ENCODE data around the gene GABRA1. TPM values are rescaled to one million over a fixed set of nuclear protein-coding genes. Genes with fewer than 3 reads are reported as not detected.

Gene GABRA1
- total and polyA plus RNA-seq, 2 experiments from 2014 or later = not detected

DNA sequence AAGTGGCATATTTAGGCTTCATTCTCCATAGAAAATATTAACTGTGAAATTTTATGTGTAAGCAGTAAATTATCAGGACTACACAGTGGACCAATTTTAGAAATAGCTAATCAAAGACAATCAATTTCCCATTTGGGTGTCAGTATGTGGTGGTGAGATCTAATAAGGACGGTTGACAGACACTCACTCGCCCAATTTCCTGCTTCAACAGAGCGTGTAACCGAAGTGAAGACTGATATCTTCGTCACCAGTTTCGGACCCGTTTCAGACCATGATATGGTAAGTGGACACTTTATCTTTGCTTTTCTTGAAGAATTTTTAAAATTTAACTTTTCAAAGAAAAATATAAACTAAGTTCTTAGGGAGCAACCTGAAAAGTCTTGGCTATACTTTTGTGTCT is 17.6 kb downstream of the GABRA1 start:
- TF ChIP-seq EZH2 (IDR thresholded peaks at IDR 0.05; ENCODE audit: insufficient read depth, poor library complexity, severe bottlenecking) (no peak), EZH2phosphoT487 (IDR thresholded peaks at IDR 0.05; ENCODE audit: insufficient read depth, low read depth) (no peak)
- DNase-seq = no peak
- Histone ChIP-seq H3K27me3 (replicated peaks; ENCODE audit: insufficient read depth) (no peaks in the 10 kb centered on the region), H3K27ac (no peak overlapping the region), H2AFZ (no peak overlapping the region), H3K4me2 (ENCODE audit: unreplicated experiment) (no peak overlapping the region), H3K79me2 (ENCODE audit: insufficient read depth) (no peaks in the 10 kb centered on the region), H3K9me2 (ENCODE audit: insufficient read depth) (no peaks in the 10 kb centered on the region), H3K9me3 (ENCODE audit: low read depth) (no peaks in the 10 kb centered on the region), H3K9ac (no peak overlapping the region), H3K4me1 (ENCODE audit: insufficient read depth) (no peaks in the 10 kb centered on the region), H4K20me1 (ENCODE audit: insufficient read depth) (no peaks in the 10 kb centered on the region), H3K36me3 (ENCODE audit: low read depth) (no peaks in the 10 kb centered on the region), H3K4me3 (no peak overlapping the region), H3F3A (ENCODE audit: insufficient read depth) (no peaks in the 10 kb centered on the region)
- in situ Hi-C loops (cut with MboI) = no loop called here
- WGBS, 2 experiments (ENCODE audit: low coverage in 1 of 2, low lambda C conversion rate in 2 of 2, missing lambda C conversion rate in 2 of 2) = 36 to 40% methylated on average over 7 of the region's 7 CpGs

DNA sequence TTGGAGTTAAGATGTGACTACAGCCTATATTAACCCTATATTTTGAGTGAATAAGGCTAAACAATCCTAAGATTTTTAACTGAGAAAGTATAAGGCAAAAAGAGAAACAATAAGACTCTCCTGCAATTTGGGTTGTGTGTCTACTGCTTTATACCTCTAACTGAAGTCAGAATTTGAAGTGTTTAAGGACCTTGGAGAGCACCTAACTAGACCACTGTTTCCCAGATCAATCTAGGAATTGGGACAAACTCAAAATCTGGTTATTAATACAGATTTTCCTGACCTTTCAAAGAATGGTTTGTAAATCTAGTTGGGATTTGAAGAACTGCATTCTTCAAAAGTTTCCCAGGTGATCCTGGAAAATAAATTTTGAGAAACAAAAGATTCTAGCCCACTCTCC is 42.1 kb downstream of the GABRA1 start:
- Histone ChIP-seq H3K27ac (no peak overlapping the region), H3K27me3 (replicated peaks; ENCODE audit: insufficient read depth) (no peaks in the 10 kb centered on the region), H3K36me3 (ENCODE audit: low read depth) (no peaks in the 10 kb centered on the region), H3K79me2 (ENCODE audit: insufficient read depth) (no peaks in the 10 kb centered on the region), H3K9me3 (ENCODE audit: low read depth) (no peaks in the 10 kb centered on the region), H3F3A (ENCODE audit: insufficient read depth) (no peaks in the 10 kb centered on the region), H3K9ac (no peak overlapping the region), H3K4me3 (no peak overlapping the region), H4K20me1 (ENCODE audit: insufficient read depth) (no peaks in the 10 kb centered on the region), H3K4me2 (ENCODE audit: unreplicated experiment) (no peak overlapping the region), H2AFZ (no peak overlapping the region), H3K4me1 (ENCODE audit: insufficient read depth) (no peaks in the 10 kb centered on the region), H3K9me2 (ENCODE audit: insufficient read depth) (no peaks in the 10 kb centered on the region)
- no peak for TF ChIP-seq EZH2phosphoT487 (IDR thresholded peaks at IDR 0.05; ENCODE audit: insufficient read depth, low read depth)
- TF ChIP-seq EZH2 (IDR thresholded peaks at IDR 0.05; ENCODE audit: insufficient read depth, poor library complexity, severe bottlenecking) = no peak
- in situ Hi-C loops (cut with MboI) = no loop called here
- DNase-seq = no peak

DNA sequence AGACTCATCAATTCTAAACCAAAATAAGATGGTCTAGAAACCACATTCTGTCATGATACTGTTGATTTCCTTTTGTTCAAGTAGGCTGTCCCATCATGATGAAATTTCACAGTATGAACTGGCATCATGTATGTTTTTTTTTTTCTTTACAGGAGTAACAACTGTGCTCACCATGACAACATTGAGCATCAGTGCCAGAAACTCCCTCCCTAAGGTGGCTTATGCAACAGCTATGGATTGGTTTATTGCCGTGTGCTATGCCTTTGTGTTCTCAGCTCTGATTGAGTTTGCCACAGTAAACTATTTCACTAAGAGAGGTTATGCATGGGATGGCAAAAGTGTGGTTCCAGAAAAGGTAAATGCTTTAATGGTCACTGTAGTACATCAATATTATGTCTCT is 47.6 kb downstream of the GABRA1 start:
- Histone ChIP-seq H2AFZ (no peak overlapping the region), H3K4me3 (no peak overlapping the region), H3K9ac (no peak overlapping the region), H4K20me1 (ENCODE audit: insufficient read depth) (no peaks in the 10 kb centered on the region), H3K27ac (no peak overlapping the region), H3K4me2 (ENCODE audit: unreplicated experiment) (no peak overlapping the region), H3K4me1 (ENCODE audit: insufficient read depth) (no peaks in the 10 kb centered on the region), H3K9me3 (ENCODE audit: low read depth) (no peaks in the 10 kb centered on the region), H3K9me2 (ENCODE audit: insufficient read depth) (no peaks in the 10 kb centered on the region), H3K36me3 (ENCODE audit: low read depth) (no peaks in the 10 kb centered on the region), H3K79me2 (ENCODE audit: insufficient read depth) (no peaks in the 10 kb centered on the region), H3F3A (ENCODE audit: insufficient read depth) (no peaks in the 10 kb centered on the region), H3K27me3 (replicated peaks; ENCODE audit: insufficient read depth) (no peaks in the 10 kb centered on the region)
- DNase-seq = no peak
- in situ Hi-C loops (cut with MboI) = no loop called here
- TF ChIP-seq EZH2phosphoT487 (IDR thresholded peaks at IDR 0.05; ENCODE audit: insufficient read depth, low read depth) (no peak), EZH2 (IDR thresholded peaks at IDR 0.05; ENCODE audit: insufficient read depth, poor library complexity, severe bottlenecking) (no peak)
- 0% methylated on average over 1 of the region's 1 CpG for WGBS, 2 experiments (ENCODE audit: low coverage in 1 of 2, low lambda C conversion rate in 2 of 2, missing lambda C conversion rate in 2 of 2)

DNA sequence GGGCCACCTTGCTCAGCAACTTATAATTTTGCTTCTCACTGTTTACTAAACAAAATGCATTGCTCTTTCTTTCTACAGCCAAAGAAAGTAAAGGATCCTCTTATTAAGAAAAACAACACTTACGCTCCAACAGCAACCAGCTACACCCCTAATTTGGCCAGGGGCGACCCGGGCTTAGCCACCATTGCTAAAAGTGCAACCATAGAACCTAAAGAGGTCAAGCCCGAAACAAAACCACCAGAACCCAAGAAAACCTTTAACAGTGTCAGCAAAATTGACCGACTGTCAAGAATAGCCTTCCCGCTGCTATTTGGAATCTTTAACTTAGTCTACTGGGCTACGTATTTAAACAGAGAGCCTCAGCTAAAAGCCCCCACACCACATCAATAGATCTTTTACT is 49.1 kb downstream of the GABRA1 start:
- H3K9me2 ChIP-seq (ENCODE audit: insufficient read depth) = no peaks in the 10 kb centered on the region
- H3K9ac ChIP-seq = no peak overlapping the region
- H3F3A ChIP-seq (ENCODE audit: insufficient read depth) = no peaks in the 10 kb centered on the region
- H3K4me2 ChIP-seq (ENCODE audit: unreplicated experiment) = no peak overlapping the region
- in situ Hi-C loops (cut with MboI) = no loop called here
- no peak overlapping the region for H3K27ac ChIP-seq
- H4K20me1 ChIP-seq (ENCODE audit: insufficient read depth) = no peaks in the 10 kb centered on the region
- H3K79me2 ChIP-seq (ENCODE audit: insufficient read depth) = no peaks in the 10 kb centered on the region
- TF ChIP-seq EZH2phosphoT487 (IDR thresholded peaks at IDR 0.05; ENCODE audit: insufficient read depth, low read depth) (no peak), EZH2 (IDR thresholded peaks at IDR 0.05; ENCODE audit: insufficient read depth, poor library complexity, severe bottlenecking) (no peak)
- H3K27me3 ChIP-seq (replicated peaks; ENCODE audit: insufficient read depth) = no peaks in the 10 kb centered on the region
- no peak for DNase-seq
- no peak overlapping the region for H3K4me3 ChIP-seq
- H3K9me3 ChIP-seq (ENCODE audit: low read depth) = no peaks in the 10 kb centered on the region
- WGBS, 2 experiments (ENCODE audit: low coverage in 1 of 2, low lambda C conversion rate in 2 of 2, missing lambda C conversion rate in 2 of 2) = 28 to 30% methylated on average over 7 of the region's 7 CpGs
- H2AFZ ChIP-seq = no peak overlapping the region
- no peaks in the 10 kb centered on the region for H3K4me1 ChIP-seq (ENCODE audit: insufficient read depth)
- H3K36me3 ChIP-seq (ENCODE audit: low read depth) = no peaks in the 10 kb centered on the region

DNA sequence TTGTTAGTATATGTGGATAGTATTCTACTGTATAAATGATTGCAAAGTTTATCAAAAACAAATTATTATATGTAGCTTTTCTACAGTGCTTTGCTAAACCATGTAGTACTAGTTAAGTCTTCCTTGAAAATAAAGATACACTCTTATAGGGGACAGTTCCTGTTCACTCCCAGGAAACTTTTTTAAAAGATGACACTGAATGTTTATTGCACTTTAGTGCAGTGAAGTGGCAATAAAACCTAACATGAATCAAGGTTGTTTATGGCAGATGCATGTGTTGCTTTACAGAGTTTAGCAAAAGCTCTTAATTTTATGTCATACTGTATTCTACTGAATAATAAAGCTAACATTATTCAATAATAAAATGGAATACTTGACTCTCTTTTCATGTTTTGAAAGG is 51.7 kb downstream of the GABRA1 start:
- Histone ChIP-seq H4K20me1 (ENCODE audit: insufficient read depth) (no peaks in the 10 kb centered on the region), H3K9me2 (ENCODE audit: insufficient read depth) (no peaks in the 10 kb centered on the region), H3K9ac (no peak overlapping the region), H3K79me2 (ENCODE audit: insufficient read depth) (no peaks in the 10 kb centered on the region), H3F3A (ENCODE audit: insufficient read depth) (no peaks in the 10 kb centered on the region), H3K9me3 (ENCODE audit: low read depth) (no peaks in the 10 kb centered on the region), H2AFZ (no peak overlapping the region), H3K27ac (no peak overlapping the region), H3K4me1 (ENCODE audit: insufficient read depth) (no peaks in the 10 kb centered on the region), H3K36me3 (ENCODE audit: low read depth) (no peaks in the 10 kb centered on the region), H3K4me2 (ENCODE audit: unreplicated experiment) (no peak overlapping the region), H3K4me3 (no peak overlapping the region), H3K27me3 (replicated peaks; ENCODE audit: insufficient read depth) (no peaks in the 10 kb centered on the region)
- TF ChIP-seq EZH2 (IDR thresholded peaks at IDR 0.05; ENCODE audit: insufficient read depth, poor library complexity, severe bottlenecking) (no peak), EZH2phosphoT487 (IDR thresholded peaks at IDR 0.05; ENCODE audit: insufficient read depth, low read depth) (no peak)
- no peak for DNase-seq
- in situ Hi-C loops (cut with MboI) = no loop called here
